SKM-1 (cell line): ENCODE data around the gene PPFIBP2.

Experiments
- DNase-seq: peaks from one replicate; lab custom pipeline; 2025; ENCODE audit not compliant: unreplicated experiment; lab: John Stamatoyannopoulos, UW

Gene PPFIBP2

GRCh38 chr11:7683571-7683970 lies 169.8 kb downstream of the PPFIBP2 start:
- DNase-seq = no peak

DNA sequence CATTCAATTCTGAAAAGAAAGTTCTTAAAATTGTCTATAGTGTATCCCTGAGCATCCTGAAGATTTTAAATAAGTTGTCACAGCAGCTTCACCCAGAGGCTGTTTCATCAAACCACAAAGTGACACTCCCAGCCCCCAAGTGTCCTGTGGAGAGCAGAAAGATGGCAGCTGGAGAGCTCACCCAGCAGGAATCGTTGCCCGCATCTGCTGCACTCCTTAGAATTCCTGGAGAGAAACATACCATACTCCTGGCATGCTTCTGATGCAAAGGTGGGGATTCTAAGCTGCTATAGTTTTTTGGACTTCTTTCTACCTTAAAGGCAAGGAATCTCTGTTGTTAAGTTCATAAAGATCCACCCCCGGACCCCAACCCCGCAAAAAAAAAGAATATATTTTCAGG lies 173.0 kb downstream of the PPFIBP2 start:
- no peak for DNase-seq

- DNase-seq = no peak
Measured at GRCh38 chr11:7687386-7687785, 173.6 kb downstream of the PPFIBP2 start.

DNA sequence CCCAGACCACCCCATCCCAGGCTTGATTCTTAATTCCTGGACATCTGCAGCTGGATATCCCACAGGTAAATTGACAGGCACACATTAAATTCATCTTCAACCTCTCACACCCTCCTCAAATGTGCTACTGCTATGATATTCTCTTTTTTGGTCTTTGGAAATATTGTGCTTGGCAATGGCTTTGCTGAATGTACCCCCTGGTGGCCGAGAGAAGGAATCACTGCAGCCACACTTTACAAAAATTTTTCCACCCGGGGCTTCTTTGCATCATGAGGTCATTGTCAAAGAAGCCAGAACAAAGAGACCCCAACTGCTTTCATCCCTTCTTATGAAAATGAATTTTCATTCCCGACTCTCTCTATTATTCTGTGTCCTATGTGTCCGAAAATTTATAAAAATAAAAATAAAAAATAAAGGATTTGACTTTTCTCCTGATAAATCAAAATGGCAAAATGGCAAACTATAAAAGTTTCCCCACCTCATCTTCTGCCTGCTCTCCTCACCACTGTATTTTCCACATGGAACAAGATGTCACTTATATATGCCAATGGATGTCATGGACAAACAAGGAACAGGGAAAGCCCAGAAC lies 174.5 kb downstream of the PPFIBP2 start:
- peak; percentile 41 for DNase-seq

DNA sequence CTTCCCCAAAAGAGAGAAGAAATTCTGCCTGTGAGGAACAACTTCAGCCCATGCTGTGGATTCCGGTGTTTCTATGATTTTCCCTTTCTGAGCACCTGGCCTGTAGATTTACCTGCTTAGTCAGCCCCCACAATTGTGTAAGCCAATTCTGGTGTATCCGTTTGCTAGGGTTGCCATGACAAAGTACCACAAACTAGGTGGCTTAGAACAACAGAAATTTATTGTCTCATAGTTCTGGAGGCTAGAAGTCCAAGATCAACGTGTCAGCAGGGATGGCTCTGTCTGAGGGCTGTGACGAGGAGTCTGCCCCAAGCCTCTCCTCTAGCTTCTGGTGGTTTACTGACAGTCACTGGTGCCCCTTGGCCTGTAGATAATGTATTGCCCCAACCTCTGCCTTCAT lies 175.4 kb downstream of the PPFIBP2 start:
- DNase-seq = no peak

DNA sequence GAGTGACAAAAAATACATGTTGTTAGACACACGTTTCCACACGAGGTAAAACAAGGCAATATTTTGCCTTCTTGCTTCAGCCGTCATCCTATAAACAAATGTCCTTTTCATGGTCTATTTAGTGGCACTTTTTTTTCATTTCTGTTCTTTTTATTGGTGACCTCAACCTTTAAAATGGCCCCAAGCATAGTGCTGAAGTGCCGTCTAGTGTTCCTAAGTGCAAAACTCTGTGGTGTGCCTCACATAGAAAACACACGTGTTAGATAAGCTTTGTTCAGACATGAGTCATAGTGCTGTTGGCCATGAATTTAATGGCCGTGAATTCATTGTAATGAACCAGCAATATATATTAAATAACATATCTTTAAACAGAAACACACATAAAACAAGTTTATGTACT lies 176.8 kb downstream of the PPFIBP2 start:
- no peak for DNase-seq

DNA sequence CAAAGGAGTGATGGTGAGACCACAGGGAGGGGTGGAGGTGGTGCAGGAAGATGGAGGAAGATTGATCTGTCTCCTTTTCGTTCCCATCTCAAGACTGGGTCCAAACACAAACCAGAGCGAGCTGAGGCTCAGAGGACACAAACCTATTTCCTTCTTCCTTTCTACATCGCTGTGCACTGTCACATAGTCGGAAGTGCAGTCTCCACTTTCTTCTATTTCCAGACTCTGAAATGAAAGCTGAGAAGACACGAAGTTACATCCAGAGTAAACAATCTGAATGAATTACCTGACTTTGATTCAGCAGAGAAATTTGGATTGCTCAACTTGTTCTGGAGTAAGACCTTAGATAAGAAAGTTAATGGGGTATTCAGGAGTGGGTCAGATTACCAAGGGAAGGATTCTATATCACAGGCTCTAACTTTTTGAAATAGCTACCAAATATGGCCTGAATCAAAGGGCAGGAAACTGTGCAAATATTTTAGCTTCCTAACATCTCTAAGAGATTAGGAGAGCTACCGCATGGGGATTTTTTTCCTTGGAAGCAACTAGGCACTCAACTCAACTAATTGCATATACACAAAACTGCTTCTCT lies 178.1 kb downstream of the PPFIBP2 start:
- no peak for DNase-seq

DNA sequence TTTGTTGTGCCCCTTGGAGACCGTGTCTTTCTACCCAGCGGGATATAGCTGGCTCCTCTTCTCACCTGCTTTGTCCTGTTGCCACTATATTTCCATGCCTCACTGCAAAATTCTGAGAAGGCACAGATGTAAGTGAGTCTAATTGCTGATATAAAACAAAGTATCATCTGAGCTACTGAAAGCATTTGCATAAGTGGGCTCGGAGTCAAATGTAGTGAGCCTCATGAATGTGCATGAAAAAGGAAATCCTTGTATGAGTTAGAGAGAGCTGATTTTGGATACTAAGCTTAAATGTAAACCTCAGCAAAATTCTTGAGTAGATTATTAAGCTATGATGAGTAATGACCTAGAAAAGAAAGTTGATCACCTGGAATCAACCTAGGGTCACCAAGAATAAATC lies 178.6 kb downstream of the PPFIBP2 start:
- DNase-seq = no peak

- no peak for DNase-seq
Measured at GRCh38 chr11:7694235-7694634, 180.4 kb downstream of the PPFIBP2 start.

- no peak for DNase-seq
Measured at GRCh38 chr11:7696424-7696823, 182.6 kb downstream of the PPFIBP2 start.
